CD1c-positive myeloid dendritic cell (primary cell): ENCODE results near the gene ALG14.
"Not testable (repeated sequence)": the region's sequence is repeated elsewhere in the genome, so short reads cannot be mapped to it uniquely, and the experiment has no call there.

ENCODE experiments used
- DNase-seq: peaks from one replicate; pipeline ENCODE4 v3.0.0-alpha.2; 2016; ENCODE audit errors: extremely low spot score

ALG14 gene

DNA sequence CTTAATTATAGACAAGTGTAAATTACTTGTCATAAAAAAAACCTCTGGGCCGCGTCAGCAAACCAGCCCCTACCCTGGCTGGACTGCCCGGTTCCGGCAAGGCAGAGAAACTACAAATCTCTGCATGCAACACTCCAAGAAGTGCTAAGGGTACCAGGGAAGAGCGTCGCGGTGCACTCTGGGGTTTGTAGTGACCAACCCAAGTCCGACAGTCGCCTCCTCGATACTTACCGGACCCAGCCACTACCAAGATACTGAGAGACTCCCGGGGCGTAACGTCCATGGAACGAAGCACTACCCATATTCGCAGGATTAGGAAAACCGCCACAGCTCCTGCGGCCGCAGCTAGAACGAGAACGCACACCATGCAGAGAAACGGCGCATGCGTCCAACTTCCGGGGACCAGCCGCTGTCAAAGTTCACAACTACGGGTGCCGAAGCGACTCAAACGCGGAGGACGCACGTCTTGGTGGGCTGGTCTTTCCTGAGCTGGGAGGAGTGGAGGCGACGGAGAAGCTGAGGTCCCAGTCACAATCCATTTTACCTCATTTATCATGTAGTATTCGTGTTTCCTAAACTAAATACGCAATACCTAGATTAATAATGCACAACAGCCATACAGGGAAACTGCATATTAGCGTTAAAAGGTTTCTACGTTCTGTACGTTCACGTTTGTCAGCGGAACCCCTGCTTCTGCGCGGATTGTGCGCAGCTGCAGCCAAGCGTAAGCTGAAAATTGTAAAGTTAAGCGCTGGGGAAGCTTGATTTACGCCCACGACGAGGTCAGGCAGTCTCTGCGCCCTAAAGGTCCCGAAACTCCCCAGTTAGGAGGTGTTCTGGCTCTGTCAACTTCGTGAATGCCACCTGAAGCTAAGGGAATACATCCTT, at the start of gene ALG14:
TSS of gene ALG14 (minus strand) at position 420 of the 888 bp plus-strand sequence. CDS start at position 367, 53 bp downstream.
- DNase-seq = peak; percentile 95

DNA sequence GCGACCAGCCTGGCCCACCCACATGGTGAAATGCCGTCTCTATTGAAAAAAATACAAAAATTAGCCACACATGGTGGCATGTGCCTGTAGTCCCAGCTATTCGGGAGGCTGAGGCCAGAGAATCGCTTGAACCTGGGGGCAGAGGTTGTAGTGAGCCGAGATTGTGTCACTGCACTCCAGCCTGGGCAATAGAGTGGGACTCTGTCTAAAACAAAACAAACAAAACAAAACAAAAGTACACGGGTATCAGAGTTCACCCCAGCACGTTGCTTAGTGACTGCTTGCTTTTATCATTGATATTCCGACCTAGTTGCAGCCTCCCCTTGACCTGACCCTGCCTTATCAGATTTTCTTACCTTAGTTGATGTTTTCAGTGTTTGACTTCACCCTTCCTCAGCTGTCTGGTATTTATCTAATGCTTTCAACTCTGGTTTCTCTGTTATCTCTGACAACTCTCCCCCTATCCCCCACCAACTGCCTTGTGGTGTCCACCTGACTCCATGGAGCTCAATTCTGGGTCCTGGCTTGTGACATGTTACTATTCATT, 49.5 kb upstream of the ALG14 start:
- no peak for DNase-seq

- no peak for DNase-seq
Observed at GRCh38 chr1:95119273-95119672, 46.5 kb upstream of the ALG14 start.

GRCh38 chr1:95118710-95119109, 46.0 kb upstream of the ALG14 start:
- DNase-seq = no peak

DNA sequence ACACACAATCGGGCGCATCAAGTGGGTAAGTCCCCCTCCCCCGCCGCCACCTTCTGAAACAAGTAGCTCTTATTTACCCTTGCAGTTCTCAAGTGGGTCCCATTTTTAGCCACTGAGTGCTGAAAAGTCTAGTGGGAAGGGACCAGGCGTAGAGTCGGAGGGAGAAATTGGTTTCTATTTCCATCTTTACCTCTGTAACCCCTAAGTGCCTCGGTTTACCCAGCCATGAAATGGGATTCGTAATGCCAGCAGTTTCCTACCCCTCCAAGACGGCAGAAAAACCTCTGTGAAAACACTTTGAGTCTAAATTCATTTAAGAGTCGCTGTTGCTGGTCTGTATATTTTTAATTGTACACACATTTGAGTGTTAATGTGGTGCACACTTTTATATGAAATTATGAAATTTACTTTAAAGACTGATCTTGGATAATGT, 45.3 kb upstream of the ALG14 start:
- no peak for DNase-seq

DNA sequence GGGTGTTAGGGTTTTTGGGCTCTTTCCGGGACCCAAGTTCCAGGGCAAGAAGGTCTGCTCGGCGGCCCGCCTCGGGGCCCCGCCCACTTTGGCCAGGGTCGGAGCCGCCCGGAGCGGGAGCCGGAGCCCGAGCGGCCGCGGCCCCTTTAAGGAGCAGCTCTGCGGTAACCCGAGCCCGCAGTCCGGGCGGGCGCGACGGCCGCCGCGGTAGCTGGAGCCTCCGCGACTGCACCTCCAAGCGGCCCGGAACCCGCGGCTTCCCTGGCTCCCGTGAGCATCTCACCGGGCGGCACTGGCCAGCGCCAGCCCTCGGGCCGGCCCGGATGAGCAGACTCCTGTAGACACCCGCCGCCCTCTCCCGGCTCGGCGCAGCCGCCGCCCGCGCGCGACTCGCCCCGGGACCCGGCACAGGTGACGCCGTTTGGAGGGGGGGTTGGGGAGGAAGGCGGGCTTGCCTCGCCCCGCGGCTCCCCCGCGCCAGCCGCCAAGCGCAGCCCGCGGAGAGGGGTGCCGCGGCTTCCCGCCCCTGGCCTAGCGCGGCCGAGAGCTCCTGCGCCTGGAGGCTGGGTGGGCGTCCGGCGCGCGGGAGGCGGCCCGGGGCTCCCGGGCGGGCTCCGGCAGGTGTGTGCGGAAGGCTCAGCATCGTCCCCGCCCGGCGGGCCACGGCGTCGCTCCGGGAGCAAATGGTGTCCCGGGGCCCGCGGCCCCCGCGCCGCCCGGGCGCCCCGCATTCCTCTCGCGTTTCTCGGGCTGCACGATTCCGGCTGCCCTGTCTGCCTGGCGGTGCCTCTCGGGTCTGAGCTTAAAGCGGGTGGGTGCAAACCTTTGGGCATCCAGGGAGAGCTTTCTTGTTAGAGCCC, 44.7 kb upstream of the ALG14 start, which contains the start of gene TLCD4:
TSS of gene TLCD4 (plus strand) at position 149 of the 860 bp plus-strand sequence. CDS start 26,547 bp downstream, outside the sequence.
- peak; percentile 11 for DNase-seq

DNA sequence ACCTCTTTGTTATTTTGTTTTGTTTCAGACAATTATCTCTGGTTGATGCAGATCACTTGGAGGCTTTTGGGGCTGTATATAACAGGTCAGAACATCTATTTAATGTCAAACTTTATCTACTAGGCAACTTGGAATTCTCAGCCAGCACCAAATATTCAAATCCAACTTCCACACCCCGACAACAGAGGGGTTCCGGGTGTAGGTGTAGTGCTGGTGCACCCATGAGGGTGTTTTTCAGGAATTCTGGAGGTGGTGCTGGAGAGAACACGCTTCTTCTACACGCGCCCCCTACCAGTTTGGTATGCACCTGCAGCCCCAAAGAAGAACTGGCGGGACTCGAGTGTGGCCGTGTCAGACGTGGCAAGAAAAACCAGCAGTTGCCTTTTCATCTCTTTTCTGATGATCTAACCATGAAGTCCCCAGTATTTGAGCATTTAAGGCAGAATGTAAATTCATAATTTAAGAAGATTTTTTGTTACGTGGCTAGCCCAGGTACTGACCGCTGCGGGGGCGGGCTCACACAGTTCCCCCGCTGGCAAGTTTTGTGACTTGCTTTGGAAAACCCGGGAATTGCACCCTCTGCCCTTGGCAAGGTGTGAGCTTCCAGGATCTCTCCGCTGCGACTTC, 43.9 kb upstream of the ALG14 start:
- DNase-seq = peak; percentile 19

DNA sequence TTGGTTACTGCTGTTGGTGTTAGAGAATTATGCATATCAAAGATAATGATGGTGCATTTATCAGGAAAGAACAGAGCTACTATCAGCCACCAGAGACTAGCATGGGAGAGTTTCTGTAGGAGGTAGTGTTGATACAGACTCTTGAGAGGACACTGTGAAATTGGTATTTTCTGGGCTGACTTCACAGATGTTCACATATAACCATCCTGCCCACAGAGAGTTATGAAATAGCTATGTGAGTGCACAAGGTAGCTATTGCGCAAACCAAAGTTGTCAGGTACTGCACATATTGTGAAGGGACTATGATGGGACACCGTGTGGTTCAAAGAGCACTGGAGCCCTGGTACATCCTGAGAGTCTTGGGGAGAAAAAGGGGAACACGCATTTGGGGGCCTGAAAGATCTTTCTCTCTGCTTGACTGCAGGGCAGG, 43.0 kb upstream of the ALG14 start:
- DNase-seq = no peak

DNA sequence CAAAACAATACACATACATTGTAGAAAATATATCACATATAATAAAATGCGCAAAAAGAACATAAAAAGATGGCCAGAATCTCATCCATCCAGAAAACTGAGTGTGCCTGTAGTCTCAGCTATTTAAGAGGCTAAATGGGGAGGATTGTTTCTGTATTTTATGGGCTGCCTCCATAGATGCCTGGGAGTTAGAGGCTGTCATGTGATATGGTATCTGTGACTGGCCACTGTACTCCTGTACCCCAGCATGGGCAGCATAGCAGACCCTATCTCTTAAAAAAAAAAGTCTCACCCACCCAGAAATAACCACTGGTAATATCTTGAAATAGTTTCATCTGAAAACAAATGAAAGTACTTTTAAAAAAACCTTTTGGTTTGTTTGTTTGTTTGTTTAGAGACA, 40.9 kb upstream of the ALG14 start:
- DNase-seq = no peak

DNA sequence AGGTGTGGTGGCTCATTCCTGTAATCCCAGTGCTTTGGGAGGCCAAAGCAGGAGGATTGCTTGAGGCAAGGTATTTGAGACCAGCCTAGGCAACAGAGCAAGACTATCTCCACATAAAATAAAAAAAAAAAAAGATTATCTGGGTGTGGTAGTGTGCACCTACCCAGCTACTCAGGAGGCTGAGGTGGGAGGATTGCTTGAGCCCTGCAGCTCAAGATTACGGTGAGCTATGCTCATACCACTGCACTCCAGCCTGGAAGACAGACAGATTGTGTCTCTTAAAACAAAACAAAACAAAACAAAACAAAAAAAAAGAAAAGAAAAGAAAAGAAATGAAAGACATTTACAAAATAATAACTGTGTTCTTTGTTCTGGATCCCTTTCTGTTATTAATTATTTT, 38.3 kb upstream of the ALG14 start:
- DNase-seq = no peak

DNA sequence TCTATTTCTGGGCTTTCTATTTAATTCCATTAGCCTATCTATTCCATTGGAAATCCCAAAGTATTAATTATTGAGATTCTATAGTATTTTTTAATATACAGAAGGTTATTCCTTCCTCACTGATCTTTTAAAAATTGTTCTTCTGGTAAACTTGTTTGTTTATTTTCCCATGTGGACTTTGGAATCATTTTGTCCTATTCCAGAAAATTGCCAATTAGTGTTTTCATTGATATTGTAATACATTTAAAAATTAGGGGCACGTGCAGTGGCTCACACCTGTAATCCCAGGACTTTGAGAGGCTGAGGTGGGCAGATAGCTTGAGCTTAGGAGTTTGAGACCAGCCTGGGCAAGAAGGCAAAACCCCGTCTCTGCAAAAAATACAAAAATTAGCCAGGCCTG, 36.0 kb upstream of the ALG14 start:
- DNase-seq = no peak

DNA sequence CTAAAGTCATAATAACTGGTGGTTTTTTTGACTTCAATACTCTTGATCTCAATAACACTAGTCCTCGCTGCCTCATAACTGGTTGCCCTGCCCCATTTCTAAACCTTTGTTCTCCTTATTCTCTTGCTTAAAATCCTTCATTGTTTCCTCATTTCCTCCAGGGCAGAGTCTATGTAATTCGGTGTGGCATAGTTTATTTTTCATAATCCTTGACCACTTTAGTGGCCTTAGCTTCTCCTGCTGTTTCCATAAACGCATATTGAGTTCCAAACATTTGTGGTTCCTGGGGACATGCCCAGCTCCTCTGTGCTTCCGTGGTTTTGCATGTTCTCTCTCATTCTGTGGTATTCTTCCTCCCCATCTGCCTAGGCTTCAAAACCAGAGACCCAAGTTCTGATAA, 25.4 kb upstream of the ALG14 start:
- DNase-seq = no peak

- no peak for DNase-seq
Observed at GRCh38 chr1:95097426-95097825, 24.7 kb upstream of the ALG14 start.

- no peak for DNase-seq
Observed at GRCh38 chr1:95096218-95096841, 23.6 kb upstream of the ALG14 start.

DNA sequence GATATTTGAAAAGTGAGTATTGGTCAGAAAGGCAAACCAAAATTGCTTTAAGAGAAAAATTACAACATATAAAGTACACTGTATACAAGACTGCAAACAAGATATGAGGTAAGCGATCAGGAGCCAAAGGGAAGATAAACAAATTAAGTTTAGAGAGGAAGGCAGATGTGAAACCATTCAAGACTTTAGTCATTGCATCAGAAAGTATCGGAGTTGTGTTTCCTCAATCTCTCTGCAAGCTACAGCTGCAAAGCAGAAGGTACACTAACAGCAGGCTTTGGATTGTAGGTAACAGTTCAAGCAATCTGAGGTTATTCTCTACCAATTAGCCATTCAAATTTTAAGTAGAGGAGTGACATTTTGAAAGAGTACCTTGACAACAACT, 23.1 kb upstream of the ALG14 start:
- peak; percentile 58 for DNase-seq

GRCh38 chr1:95094923-95095322, 22.2 kb upstream of the ALG14 start:
- no peak for DNase-seq

DNA sequence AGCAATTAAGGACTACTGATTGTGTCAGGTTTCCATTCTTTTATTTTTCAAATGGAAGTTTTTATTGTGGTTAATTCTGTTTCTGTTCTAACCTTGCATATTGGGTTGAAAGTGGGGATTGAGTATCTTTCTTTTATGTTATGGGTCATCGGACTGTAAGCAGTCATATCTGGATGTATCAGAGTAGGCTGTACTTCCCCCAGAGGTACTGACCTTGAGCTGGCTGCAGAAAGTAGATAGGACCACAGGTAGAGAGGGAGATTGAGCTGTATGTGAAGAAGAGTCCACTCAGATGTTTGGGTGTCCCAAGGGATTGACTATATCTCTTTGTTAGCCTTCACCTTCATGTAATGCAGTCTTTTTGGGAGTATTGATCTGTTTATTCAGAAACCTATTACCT, 20.5 kb upstream of the ALG14 start:
- no peak for DNase-seq

DNA sequence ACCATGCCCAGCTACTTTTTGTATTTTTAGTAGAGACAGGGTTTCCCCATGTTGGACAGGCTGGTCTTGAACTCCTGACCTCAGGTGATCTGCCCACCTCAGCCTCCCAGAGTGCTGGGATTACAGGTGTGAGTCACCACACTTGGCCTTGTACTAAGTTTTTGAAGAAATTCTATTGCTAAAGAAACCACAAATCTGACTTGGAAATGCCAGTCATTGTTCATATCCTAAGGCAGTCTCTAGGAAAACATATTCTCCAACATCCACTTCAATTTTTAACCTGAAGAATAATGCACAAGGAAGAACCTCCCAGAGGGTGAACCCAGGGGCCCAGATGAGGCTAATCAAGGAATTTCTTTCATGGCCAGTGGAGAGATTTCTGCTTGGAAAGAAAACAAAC, 20.1 kb upstream of the ALG14 start:
- DNase-seq = not testable (repeated sequence)

DNA sequence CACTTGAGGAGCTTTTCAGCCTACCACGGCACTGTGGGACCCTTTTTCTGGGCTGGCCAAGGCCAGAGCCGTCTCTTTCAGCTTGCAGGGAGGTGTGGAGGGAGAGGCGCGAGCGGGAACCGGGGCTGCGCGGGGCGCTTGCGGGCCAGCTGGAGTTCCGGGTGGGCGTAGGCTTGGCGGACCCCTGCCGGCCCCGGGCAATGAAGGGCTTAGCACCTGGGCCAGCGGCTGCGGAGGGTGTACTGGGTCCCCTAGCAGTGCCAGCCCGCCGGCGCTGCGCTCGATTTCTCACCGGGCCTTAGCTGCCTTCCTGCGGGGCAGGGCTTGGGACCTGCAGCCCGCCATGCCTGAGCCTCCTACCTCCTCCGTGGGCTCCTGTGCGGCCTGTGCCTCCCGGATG, 18.5 kb upstream of the ALG14 start:
- not testable (repeated sequence) for DNase-seq

DNA sequence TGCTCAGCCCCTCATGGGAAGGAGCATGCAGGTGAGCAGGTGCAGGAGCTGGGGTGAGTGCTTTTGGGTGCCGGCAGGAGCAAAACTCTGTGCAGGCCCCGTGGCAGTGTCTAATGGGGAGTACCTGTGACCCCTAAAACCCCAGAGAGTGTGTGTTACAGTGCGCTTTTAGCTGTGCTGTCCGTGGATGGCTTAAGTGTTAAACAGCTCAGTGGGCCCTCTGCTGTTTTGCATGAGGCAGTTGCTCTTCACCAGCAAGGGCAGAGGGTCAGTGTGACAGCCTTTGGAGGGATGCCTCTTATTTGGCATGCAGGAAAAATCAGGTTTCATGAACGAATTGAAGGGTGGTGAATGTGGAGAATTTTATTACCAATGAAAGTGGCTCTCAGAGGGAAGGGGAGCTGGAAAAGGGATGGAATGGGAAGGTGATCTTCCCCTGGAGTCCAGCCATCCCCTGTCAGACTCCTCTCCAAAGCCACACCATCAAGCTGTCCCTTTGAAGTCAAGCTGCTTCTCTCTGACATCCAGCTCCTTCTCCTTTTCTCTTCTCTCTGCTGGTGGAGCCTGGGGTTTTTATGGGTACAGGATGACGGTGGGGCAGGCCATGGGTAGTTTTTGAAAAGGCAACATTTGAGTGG, 17.0 kb upstream of the ALG14 start:
- no peak for DNase-seq

DNA sequence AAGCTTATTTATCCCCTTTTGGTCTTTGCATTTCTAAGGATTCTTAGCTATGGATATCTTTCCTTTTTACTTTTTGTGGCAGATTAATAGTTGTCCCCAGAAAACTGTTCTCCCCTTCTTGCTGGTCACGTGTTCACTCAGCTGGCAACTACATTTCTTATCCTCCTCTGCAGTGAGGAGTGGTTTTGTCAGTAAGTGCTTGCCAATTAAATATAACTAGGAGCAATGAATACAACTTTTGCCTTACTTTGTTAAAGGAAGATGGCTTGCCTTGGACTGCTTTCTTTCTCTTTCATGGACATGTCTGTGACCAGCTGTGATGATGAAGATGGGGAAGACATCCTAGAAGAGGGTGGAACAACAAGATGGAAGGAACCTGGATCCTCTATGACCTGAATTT, 15.6 kb upstream of the ALG14 start:
- DNase-seq = no peak
